GM21825 (cell line): ENCODE data around the gene PDE4D.
"Not testable (repeated sequence)": the region's sequence is repeated elsewhere in the genome, so short reads cannot be mapped to it uniquely, and the experiment has no call there.

Experiments
- ATAC-seq: cut with Tn5 transposase; IDR thresholded peaks from one replicate; pipeline ENCODE4 v1.9.1; 2021; ENCODE audit warnings: mild to moderate bottlenecking, moderate library complexity; ENCODE audit not compliant: unreplicated experiment

PDE4D gene

DNA sequence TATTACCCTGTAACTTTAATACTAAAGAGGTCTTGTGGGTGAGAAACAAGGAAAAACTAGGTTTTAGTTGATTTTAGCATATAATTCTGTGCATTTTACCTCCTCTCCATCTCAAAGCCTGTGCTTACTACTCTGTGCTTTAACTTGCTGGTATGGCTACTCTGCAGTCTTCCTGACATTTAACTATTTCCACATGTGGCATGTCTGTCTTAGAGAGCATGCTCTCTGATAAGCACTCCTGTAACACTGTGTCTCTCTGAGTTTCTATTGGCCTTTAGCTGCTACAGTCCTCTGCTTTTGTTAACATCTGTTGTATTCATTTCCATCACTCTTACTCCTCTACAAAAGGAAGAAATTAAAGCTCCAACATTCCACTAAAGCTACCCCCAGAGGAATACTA, 892.4 kb downstream of the PDE4D start:
- ATAC-seq: no peak

- no peak for ATAC-seq
Measured at GRCh38 chr5:59000211-59000610, 893.3 kb downstream of the PDE4D start.

- no peak for ATAC-seq
Measured at GRCh38 chr5:58999804-59000203, 893.7 kb downstream of the PDE4D start.

DNA sequence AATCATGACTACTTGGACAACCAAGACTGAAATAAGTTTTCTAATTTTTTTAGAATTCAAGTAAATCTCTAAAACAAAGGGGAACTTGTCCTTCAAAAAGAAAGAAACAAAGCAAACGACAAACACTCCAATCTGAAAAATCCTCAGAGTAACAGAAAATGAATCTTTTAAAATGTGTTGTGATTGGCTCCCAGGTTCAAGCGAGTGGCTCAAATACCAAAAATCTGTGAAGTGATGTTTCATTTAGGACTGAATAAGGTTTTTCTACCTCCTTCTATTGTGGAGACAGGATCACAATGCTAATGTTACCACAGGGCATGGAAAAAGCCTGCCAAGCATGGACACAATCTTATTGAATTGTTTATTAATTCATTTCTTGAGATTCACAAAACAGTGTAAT, 895.0 kb downstream of the PDE4D start:
- ATAC-seq: no peak

DNA sequence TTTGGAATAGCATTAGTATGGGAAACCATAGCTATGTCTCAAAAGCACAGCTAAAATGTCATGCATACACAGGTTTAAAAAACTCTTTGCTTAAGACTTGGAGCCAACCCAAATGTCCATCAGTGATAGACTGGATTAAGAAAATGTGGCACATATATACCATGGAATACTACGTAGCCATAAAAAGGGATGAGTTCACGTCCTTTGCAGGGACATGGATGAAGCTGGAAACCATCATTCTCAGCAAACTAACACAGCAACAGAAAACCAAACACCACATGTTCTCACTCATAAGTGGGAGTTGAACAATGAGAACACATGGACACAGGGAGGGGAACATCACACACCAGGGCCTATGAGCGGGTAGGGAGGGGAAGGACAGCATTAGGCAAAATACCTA, 897.7 kb downstream of the PDE4D start:
- ATAC-seq: not testable (repeated sequence)

- no peak for ATAC-seq
Measured at GRCh38 chr5:58993461-58993860, 900.1 kb downstream of the PDE4D start.

GRCh38 chr5:58988938-58989337, 904.6 kb downstream of the PDE4D start:
- no peak for ATAC-seq

GRCh38 chr5:58987193-58987592, 906.3 kb downstream of the PDE4D start:
- no peak for ATAC-seq

DNA sequence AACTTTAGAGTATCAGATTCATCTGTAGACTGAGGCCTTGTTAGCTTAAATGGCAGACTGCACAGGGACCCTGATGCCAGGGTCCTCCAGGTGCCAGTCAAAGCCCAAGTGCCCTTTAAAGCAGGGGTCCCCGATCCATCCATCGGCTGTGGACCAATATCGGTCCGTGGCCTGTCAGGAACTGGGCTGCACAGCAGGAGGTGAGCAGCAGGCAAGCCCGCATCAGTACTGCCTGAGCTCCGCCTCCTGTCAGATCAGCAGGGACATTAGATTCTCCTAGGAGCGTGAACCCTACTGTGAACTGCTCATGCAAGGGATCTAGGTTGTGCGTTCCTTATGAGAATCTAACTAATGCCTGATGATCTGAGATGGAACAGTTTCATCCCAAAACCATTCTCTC, 907.2 kb downstream of the PDE4D start:
- ATAC-seq: no peak

GRCh38 chr5:58985759-58986158, 907.8 kb downstream of the PDE4D start:
- no peak for ATAC-seq

DNA sequence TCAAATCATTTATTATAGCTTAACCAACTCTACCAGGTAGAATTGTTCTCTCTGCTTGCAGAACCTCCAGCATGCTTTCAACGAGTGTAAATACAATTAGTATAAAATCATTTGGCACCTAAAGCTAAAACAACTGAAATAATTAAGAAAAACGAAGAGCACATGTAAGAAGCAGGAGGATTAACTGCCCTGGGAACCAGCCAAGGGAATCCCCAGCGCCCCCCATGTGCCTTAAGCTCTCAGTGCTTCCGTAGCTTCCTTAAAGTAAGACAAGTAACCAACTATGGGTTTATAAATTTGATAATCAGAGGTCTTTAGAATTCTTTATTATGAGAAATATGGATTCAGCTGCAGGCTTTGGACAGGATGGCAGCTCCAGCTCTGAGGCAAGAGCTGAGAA, 908.2 kb downstream of the PDE4D start:
- ATAC-seq: no peak

GRCh38 chr5:58983526-58984452, 909.7 kb downstream of the PDE4D start:
- no peak for ATAC-seq

- ATAC-seq: no peak
Measured at GRCh38 chr5:58980890-58981289, 912.6 kb downstream of the PDE4D start.

- ATAC-seq: no peak
Measured at GRCh38 chr5:58979090-58979489, 914.4 kb downstream of the PDE4D start.

- ATAC-seq: no peak
Measured at GRCh38 chr5:58974601-58975000, 918.9 kb downstream of the PDE4D start.

- no peak for ATAC-seq
Measured at GRCh38 chr5:58974083-58974482, 919.4 kb downstream of the PDE4D start.

DNA sequence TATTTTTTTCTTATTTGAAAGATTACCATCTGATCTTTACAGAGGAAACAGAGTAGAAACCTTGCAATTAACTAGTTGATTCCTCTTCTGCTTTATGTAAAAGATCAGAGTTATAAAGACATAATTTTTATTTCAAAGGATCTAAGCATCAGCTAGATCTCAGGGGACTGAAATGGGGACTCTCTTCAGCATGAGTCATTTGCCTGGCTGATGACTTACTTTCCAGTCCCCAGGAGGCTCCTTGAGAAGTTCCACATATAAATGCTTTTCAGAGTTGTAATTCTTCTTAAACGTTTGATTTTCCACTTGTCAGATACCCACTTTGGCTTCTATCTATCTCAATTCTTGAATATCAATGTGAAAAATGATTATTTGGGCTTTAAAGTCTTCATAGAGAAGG, 921.2 kb downstream of the PDE4D start:
- no peak for ATAC-seq

- no peak for ATAC-seq
Measured at GRCh38 chr5:58970766-58971165, 922.8 kb downstream of the PDE4D start.

DNA sequence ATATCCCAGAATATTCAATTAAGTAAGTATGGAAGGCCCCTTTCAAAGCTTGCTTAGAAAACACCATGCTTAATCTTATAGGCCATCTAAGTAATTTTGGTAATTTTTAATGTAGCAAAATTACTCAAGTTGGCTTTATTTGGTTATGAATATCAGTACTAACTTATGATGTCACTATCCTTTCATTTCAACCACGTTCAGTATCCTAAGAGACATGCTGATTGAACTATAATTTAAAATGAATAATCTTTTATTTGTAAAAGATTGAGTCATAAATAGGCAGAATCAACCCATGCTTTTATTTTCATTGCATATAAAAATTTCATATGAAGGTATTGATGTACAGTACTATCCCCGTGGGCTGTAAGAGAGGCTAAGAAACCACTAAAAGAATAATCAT, 923.7 kb downstream of the PDE4D start:
- no peak for ATAC-seq

- ATAC-seq: no peak
Measured at GRCh38 chr5:58969253-58969652, 924.3 kb downstream of the PDE4D start.

DNA sequence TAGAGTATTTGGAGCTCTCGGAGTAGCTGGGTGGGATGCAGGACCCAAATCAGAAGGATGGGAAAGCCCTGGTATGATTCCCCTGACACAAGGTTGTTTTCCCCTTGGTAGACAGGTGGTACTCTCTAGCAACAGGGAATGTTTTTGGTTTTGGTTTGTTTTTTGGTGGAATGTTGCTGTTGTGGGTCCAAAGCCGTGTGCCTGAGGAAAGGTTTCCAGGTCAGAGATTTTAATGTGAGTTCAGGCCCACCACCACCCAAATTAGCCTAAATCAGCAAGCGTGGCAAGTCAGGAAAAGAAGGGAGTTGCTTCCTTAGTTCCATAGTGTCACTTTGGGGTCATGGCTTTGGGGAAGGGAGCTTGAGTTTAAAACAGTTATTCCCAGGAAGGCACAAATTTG, 925.2 kb downstream of the PDE4D start:
- ATAC-seq: no peak

DNA sequence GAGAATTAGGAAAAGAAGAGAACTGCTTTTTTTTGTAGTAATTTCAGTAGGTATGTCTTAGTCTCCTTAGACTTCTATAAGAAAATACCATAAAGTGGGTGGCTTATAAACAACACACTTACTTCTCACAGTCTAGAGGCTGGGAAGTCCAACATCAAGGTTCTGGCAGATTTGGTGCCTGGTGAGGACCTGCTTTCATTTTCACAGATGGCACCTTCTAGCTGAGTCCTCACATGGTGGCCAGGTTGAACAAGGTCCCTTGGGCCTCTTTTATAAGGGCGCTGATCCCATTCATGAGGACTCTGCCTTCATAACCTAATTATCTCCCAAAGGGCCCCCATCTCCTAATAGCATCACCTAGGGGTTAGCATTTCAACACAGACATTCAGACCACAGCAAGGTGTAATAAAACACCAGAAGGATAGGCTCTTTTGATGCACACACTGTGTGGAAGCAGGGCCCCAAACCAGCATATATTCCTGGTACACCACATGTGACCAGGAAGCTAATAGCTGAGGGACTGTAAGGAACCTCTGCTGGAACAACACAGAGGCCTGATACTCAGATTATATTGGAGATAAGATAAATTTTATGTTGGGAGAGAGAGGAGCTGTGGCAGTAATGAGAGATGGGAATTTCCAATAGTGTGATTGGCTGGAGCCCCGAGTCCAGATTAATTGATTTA, 925.8 kb downstream of the PDE4D start:
- ATAC-seq: no peak
